ENCODE data around the gene TXNDC5. TPM values are rescaled to one million over a fixed set of nuclear protein-coding genes. Genes with fewer than 3 reads are reported as not detected.

Gene TXNDC5
- total and polyA plus RNA-seq, 2 of the 13 experiments (the other 11 are each of a cell fraction or from before 2014, with no cell fraction given): 287 to 578 TPM

GRCh38 chr6:7909323-7910276, 988 bp downstream of the TXNDC5 start (continued):
- TF ChIP-seq SNAPC4 (CRISPR knock-in tag; IDR thresholded peaks at IDR 0.05) (no peak), ZNF274 (CRISPR knock-in tag; IDR thresholded peaks at IDR 0.05) (peak; percentile 94), BORCS8-MEF2B (CRISPR knock-in tag; IDR thresholded peaks at IDR 0.05) (peak; percentile 85; the same call in 1 of the 2 replicates), HNRNPLL (IDR thresholded peaks at IDR 0.05; ENCODE audit: low read depth, low read length, poor library complexity, severe bottlenecking) (no peak), ELF1 (CRISPR knock-in tag; IDR thresholded peaks at IDR 0.05) (peak; percentile 43; the same call in 1 of the 2 replicates), IRF1 (CRISPR knock-in tag; IDR thresholded peaks at IDR 0.05; ENCODE audit: low read depth) (0 out of 2 replicates have a peak, but pooled peaks have one; percentile 78), ZNF597 (CRISPR knock-in tag; IDR thresholded peaks at IDR 0.05) (no peak), ZNF20 (CRISPR knock-in tag; IDR thresholded peaks at IDR 0.05) (no peak), NFKB2 (CRISPR knock-in tag; IDR thresholded peaks at IDR 0.05; ENCODE audit: borderline replicate concordance) (peak; percentile 94; the same call in 1 of the 2 replicates), KLF12 (CRISPR knock-in tag; IDR thresholded peaks at IDR 0.05; ENCODE audit: borderline replicate concordance) (peak; percentile 59; the same call in 1 of the 2 replicates), CEBPB (IDR thresholded peaks at IDR 0.05; ENCODE audit: borderline replicate concordance, low read depth, low read length) (no peak), MAFG (CRISPR knock-in tag; IDR thresholded peaks at IDR 0.05) (no peak), ZNF432 (CRISPR knock-in tag; IDR thresholded peaks at IDR 0.05; ENCODE audit: borderline replicate concordance) (no peak; the same call in 1 of the 2 replicates), ZNF652 (CRISPR knock-in tag; IDR thresholded peaks at IDR 0.05; ENCODE audit: borderline replicate concordance, low read depth) (no peak), ZBTB46 (CRISPR knock-in tag; IDR thresholded peaks at IDR 0.05; ENCODE audit: borderline replicate concordance) (0 out of 2 replicates have a peak, but pooled peaks have one; percentile 86), TEAD3 (CRISPR knock-in tag; optimal IDR thresholded peaks at IDR 0.05; ENCODE audit: borderline replicate concordance) (peak; percentile 67), ZNF382 (CRISPR knock-in tag; IDR thresholded peaks at IDR 0.05; ENCODE audit: borderline replicate concordance) (no peak), ZC3H4 (CRISPR knock-in tag; IDR thresholded peaks at IDR 0.05; ENCODE audit: borderline replicate concordance) (peak; percentile 76; the same call in 1 of the 2 replicates)

Data from HepG2 (cell line).